ENCODE measurements around the gene GIGYF2. TPM values are rescaled to one million over a fixed set of nuclear protein-coding genes. Genes with fewer than 3 reads are reported as not detected.

GIGYF2 gene
- total RNA-seq, 2 donors from 2014 or later = 62.5 to 72.3 TPM

GRCh38 chr2:232836934-232837333, 139.8 kb downstream of the GIGYF2 start:
- 96 to 100% methylated on average over 4 of the region's 4 CpGs for WGBS, 2 experiments (ENCODE audit: insufficient coverage in 1 of 2, insufficient read length in 1 of 2)
- peaks cover 44% of the 10 kb centered on the region for H3K4me1 Mint-ChIP-seq
- no peak for DNase-seq
- no peak for TF ChIP-seq CTCF (conservative IDR thresholded peaks at IDR 0.05)
- Histone ChIP-seq H3K27me3 (ENCODE audit: control insufficient read depth, insufficient read depth, low read length, poor library complexity, severe bottlenecking) (no peaks in the 10 kb centered on the region), H3K27ac (ENCODE audit: low read depth, low read length) (no peak overlapping the region), H3K4me3 (ENCODE audit: low read length) (no peak overlapping the region), H3K9ac (ENCODE audit: extremely low read depth, low read length, poor library complexity, severe bottlenecking) (no peak overlapping the region), H3K36me3 (ENCODE audit: control insufficient read depth, insufficient read depth, low read length) (peaks cover 62% of the 10 kb centered on the region), H3K4me1 (ENCODE audit: control insufficient read depth, insufficient read depth, low read length) (peaks cover 11% of the 10 kb centered on the region), H3K9me3 (ENCODE audit: control insufficient read depth, low read length) (no peaks in the 10 kb centered on the region)
- no peaks in the 10 kb centered on the region for H3K9me3 Mint-ChIP-seq
- H3K4me3 Mint-ChIP-seq = no peak overlapping the region
- no peak overlapping the region for H3K27ac Mint-ChIP-seq
- H3K27me3 Mint-ChIP-seq (ENCODE audit: insufficient read depth) = no peaks in the 10 kb centered on the region
- H3K36me3 Mint-ChIP-seq (ENCODE audit: low read depth) = peaks cover 56% of the 10 kb centered on the region

DNA sequence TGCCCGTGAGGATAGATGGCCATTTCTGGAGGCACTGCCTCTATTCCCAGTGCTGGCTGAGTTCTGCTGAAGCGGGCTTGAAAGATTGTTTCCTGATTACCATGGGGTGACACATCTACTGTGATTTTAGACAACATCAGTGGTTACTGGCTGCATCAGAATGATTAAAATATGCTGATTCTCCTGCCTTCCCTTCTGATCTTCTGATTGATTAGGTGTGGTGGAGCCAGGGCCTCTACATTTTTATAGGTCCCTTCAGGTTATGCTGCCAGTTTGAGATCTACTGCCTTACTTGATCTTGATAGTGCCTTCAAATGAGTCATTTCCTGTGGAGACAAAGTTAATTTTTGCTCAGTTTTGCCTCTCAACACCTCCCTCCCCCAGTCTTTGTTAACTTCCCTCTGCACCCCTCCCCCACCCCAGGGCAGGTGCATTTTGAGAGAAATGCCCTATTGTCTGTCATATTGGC, 141.3 kb downstream of the GIGYF2 start:
- Histone ChIP-seq H3K36me3 (ENCODE audit: control insufficient read depth, insufficient read depth, low read length) (peaks cover 64% of the 10 kb centered on the region), H3K4me3 (ENCODE audit: low read length) (no peak overlapping the region), H3K27ac (ENCODE audit: low read depth, low read length) (no peak overlapping the region), H3K9ac (ENCODE audit: extremely low read depth, low read length, poor library complexity, severe bottlenecking) (no peak overlapping the region), H3K4me1 (ENCODE audit: control insufficient read depth, insufficient read depth, low read length) (peaks cover 8% of the 10 kb centered on the region), H3K9me3 (ENCODE audit: control insufficient read depth, low read length) (no peaks in the 10 kb centered on the region), H3K27me3 (ENCODE audit: control insufficient read depth, insufficient read depth, low read length, poor library complexity, severe bottlenecking) (no peaks in the 10 kb centered on the region)
- peak overlapping the region; percentile 37 for H3K27ac Mint-ChIP-seq
- H3K4me1 Mint-ChIP-seq = peaks cover 37% of the 10 kb centered on the region
- no peak overlapping the region for H3K4me3 Mint-ChIP-seq
- 92 to 100% methylated on average over 2 of the region's 2 CpGs for WGBS, 2 experiments (ENCODE audit: insufficient coverage in 1 of 2, insufficient read length in 1 of 2)
- no peaks in the 10 kb centered on the region for H3K9me3 Mint-ChIP-seq
- DNase-seq = no peak
- TF ChIP-seq CTCF (conservative IDR thresholded peaks at IDR 0.05) = no peak
- H3K36me3 Mint-ChIP-seq (ENCODE audit: low read depth) = peaks cover 52% of the 10 kb centered on the region
- H3K27me3 Mint-ChIP-seq (ENCODE audit: insufficient read depth) = no peaks in the 10 kb centered on the region

- no peak for DNase-seq
- Histone ChIP-seq H3K27ac (ENCODE audit: low read depth, low read length) (no peak overlapping the region), H3K36me3 (ENCODE audit: control insufficient read depth, insufficient read depth, low read length) (peaks cover 65% of the 10 kb centered on the region), H3K4me3 (ENCODE audit: low read length) (no peak overlapping the region), H3K9me3 (ENCODE audit: control insufficient read depth, low read length) (no peaks in the 10 kb centered on the region), H3K9ac (ENCODE audit: extremely low read depth, low read length, poor library complexity, severe bottlenecking) (no peak overlapping the region), H3K4me1 (ENCODE audit: control insufficient read depth, insufficient read depth, low read length) (peaks cover 5% of the 10 kb centered on the region), H3K27me3 (ENCODE audit: control insufficient read depth, insufficient read depth, low read length, poor library complexity, severe bottlenecking) (no peaks in the 10 kb centered on the region)
- 97 to 98% methylated on average over 6 to 9 of the region's 9 CpGs for WGBS, 2 experiments (ENCODE audit: insufficient coverage in 1 of 2, insufficient read length in 1 of 2)
- Mint-ChIP-seq H3K9me3 (no peaks in the 10 kb centered on the region), H3K27ac (peak overlapping the region; percentile 29), H3K4me1 (peaks cover 28% of the 10 kb centered on the region), H3K4me3 (no peak overlapping the region), H3K27me3 (ENCODE audit: insufficient read depth) (no peaks in the 10 kb centered on the region), H3K36me3 (ENCODE audit: low read depth) (peaks cover 59% of the 10 kb centered on the region)
- no peak for TF ChIP-seq CTCF (conservative IDR thresholded peaks at IDR 0.05)
These were observed 142.4 kb downstream of the GIGYF2 start for GRCh38 chr2:232839411-232840079.
